H1 (cell line): ENCODE measurements around the gene ZFYVE1. TPM values are rescaled to one million over a fixed set of nuclear protein-coding genes. Genes with fewer than 3 reads are reported as not detected.

Experiments
- CTCF ChIA-PET: fragments of 300-600 bp; sonication (Branson Sonifier 250); formaldehyde crosslinking; loops from one replicate; lab custom pipeline; 2021; ENCODE audit not compliant: partially characterized antibody; lab: Charles Lee
- POLR2A ChIA-PET: fragments of 300-600 bp; sonication (Branson Sonifier 250); formaldehyde crosslinking; loops from one replicate; lab custom pipeline; 2021; ENCODE audit warnings: inconsistent platforms; ENCODE audit not compliant: partially characterized antibody; lab: Charles Lee
- DNase-seq, 2 experiments: peaks; one replicate each; pipeline versions ENCODE4 v3.0.0 to v3.0.0-alpha.2; 2010 to 2022; ENCODE audit warnings: low spot score in 2 of 2, low read depth in 1 of 2, mixed read lengths in 1 of 2
- FAIRE-seq: peaks from 2 replicates; lab custom pipeline; 2011; peaks lifted over from hg19 to GRCh38; lab: Jason Lieb, UNC
- H2AFZ ChIP-seq: 2 replicates; pipeline ENCODE4 v1.8.1; 2012; ENCODE audit warnings: low read length, inconsistent platforms
- H2AK5ac ChIP-seq: 2 replicates; pipeline ENCODE4 v1.6.1; 2013; ENCODE audit warnings: low read depth, low read length
- H2BK120ac ChIP-seq: replicated peaks from 2 replicates; pipeline ENCODE3; 2013; ENCODE audit warnings: low read depth, low read length, inconsistent platforms
- H2BK12ac ChIP-seq: 2 replicates; pipeline ENCODE4 v1.6.1; 2013; ENCODE audit warnings: low read depth, low read length
- H2BK15ac ChIP-seq: 2 replicates; pipeline ENCODE4 v1.6.1; 2013; ENCODE audit warnings: low read length
- H2BK20ac ChIP-seq: 2 replicates; pipeline ENCODE4 v1.6.1; 2013; ENCODE audit warnings: low read length
- H2BK5ac ChIP-seq: 2 replicates; pipeline ENCODE4 v1.6.1; 2013; ENCODE audit warnings: low read depth, low read length
- H3K14ac ChIP-seq: 2 replicates; pipeline ENCODE4 v1.6.1; 2013; ENCODE audit warnings: inconsistent platforms; ENCODE audit not compliant: insufficient read length
- H3K18ac ChIP-seq: 2 replicates; pipeline ENCODE4 v1.6.1; 2013; ENCODE audit warnings: low read length; ENCODE audit errors: extremely low read depth
- H3K23ac ChIP-seq: 2 replicates; pipeline ENCODE4 v1.6.1; 2013; ENCODE audit warnings: inconsistent platforms; ENCODE audit not compliant: insufficient read length
- H3K23me2 ChIP-seq: 2 replicates; pipeline ENCODE4 v1.6.1; 2013; ENCODE audit warnings: low read depth, low read length
- H3K27ac ChIP-seq: 2 replicates; pipeline ENCODE4 v1.6.1; 2011; ENCODE audit warnings: low read depth, low read length, inconsistent platforms
- H3K27me3 ChIP-seq, 4 experiments: replicated peaks in 1 of 4; 1 replicate in 1 of 4; 2 replicates in 3 of 4; pipeline versions ENCODE4 v1.6.1 to v1.8.1; 2011 to 2013; ENCODE audit warnings: low read length in 3 of 4, mild to moderate bottlenecking in 3 of 4, inconsistent platforms in 2 of 4, mixed read lengths in 2 of 4, moderate library complexity in 1 of 4; ENCODE audit not compliant: control insufficient read depth in 3 of 4, insufficient read depth in 3 of 4; ENCODE audit errors: extremely low read depth in 1 of 4
- H3K36me3 ChIP-seq, 4 experiments: 2 replicates each; pipeline versions ENCODE4 v1.6.1 to v1.8.1; 2011 to 2013; ENCODE audit warnings: mild to moderate bottlenecking in 4 of 4, low read length in 3 of 4, moderate library complexity in 2 of 4, control low read depth in 1 of 4, inconsistent platforms in 1 of 4; ENCODE audit not compliant: insufficient read depth in 4 of 4, control insufficient read depth in 2 of 4
- H3K4ac ChIP-seq: replicated peaks from 2 replicates; pipeline ENCODE3; 2013; ENCODE audit warnings: low read length, low read depth, mixed read lengths, inconsistent platforms; ENCODE audit not compliant: insufficient read length
- H3K4me1 ChIP-seq, 4 experiments: replicated peaks in 1 of 4; 1 replicate in 1 of 4; 2 replicates in 3 of 4; pipeline versions ENCODE4 v1.6.1 to v1.8.1; 2011 to 2013; ENCODE audit warnings: low read length in 3 of 4, inconsistent platforms in 2 of 4, mixed read lengths in 1 of 4; ENCODE audit not compliant: insufficient read depth in 4 of 4, control insufficient read depth in 3 of 4
- H3K4me2 ChIP-seq, 2 experiments: 2 replicates each; pipeline versions ENCODE4 v1.6.1 to v1.8.1; 2011 to 2013; ENCODE audit warnings: low read depth in 2 of 2, low read length in 2 of 2, control low read depth in 1 of 2, inconsistent platforms in 1 of 2, mild to moderate bottlenecking in 1 of 2; ENCODE audit not compliant: insufficient read depth in 1 of 2
- H3K4me3 ChIP-seq, 4 experiments: fragments of 200-600, 300-600 bp in 1 of 4; sonication (generic), shearing (Covaris generic), sonication (Bioruptor Twin) in 1 of 4; 2 replicates each; pipeline versions ENCODE4 v1.5.1 to v1.8.1; 2011 to 2016; ENCODE audit warnings: low read length in 4 of 4, low read depth in 3 of 4, control low read depth in 2 of 4, inconsistent platforms in 2 of 4, mild to moderate bottlenecking in 2 of 4, mixed read lengths in 1 of 4, moderate library complexity in 1 of 4; ENCODE audit not compliant: insufficient read depth in 2 of 4; ENCODE audit errors: extremely low read depth in 1 of 4
- H3K56ac ChIP-seq: replicated peaks from 2 replicates; pipeline ENCODE3; 2013; ENCODE audit warnings: low read depth, mild to moderate bottlenecking, mixed read lengths, low read length, inconsistent platforms; ENCODE audit not compliant: insufficient read length
- H3K79me1 ChIP-seq: 2 replicates; pipeline ENCODE4 v1.6.1; 2013; ENCODE audit warnings: low read depth, low read length, control low read depth
- H3K79me2 ChIP-seq, 2 experiments: 2 replicates each; pipeline versions ENCODE4 v1.6.1 to v1.8.1; 2012 to 2013; ENCODE audit warnings: low read length in 2 of 2, mild to moderate bottlenecking in 2 of 2, inconsistent platforms in 1 of 2; ENCODE audit not compliant: insufficient read depth in 2 of 2, control insufficient read depth in 1 of 2
- H3K9ac ChIP-seq, 4 experiments: replicated peaks in 1 of 4; 1 replicate in 1 of 4; 2 replicates in 3 of 4; pipeline versions ENCODE4 v1.6.1 to v1.8.1; 2011 to 2013; ENCODE audit warnings: low read depth in 3 of 4, low read length in 3 of 4, control low read depth in 2 of 4, mild to moderate bottlenecking in 2 of 4, moderate library complexity in 2 of 4, inconsistent platforms in 1 of 4; ENCODE audit errors: extremely low read depth in 1 of 4
- H3K9me3 ChIP-seq, 2 experiments: 2 replicates each; pipeline versions ENCODE4 v1.6.1 to v1.8.1; 2012 to 2013; ENCODE audit warnings: mild to moderate bottlenecking in 2 of 2, moderate library complexity in 2 of 2, control low read depth in 1 of 2, inconsistent platforms in 1 of 2, low read depth in 1 of 2, low read length in 1 of 2, mixed read lengths in 1 of 2; ENCODE audit not compliant: insufficient read depth in 2 of 2
- H4K20me1 ChIP-seq, 2 experiments: replicated peaks in 1 of 2; 2 replicates each; pipeline versions ENCODE3 to v1.8.1; 2011 to 2013; ENCODE audit warnings: inconsistent platforms in 2 of 2, low read length in 2 of 2, mild to moderate bottlenecking in 1 of 2; ENCODE audit not compliant: insufficient read depth in 2 of 2, control insufficient read depth in 1 of 2
- H4K5ac ChIP-seq: 2 replicates; pipeline ENCODE4 v1.6.1; 2013; ENCODE audit warnings: low read length, low read depth, mixed read lengths, inconsistent platforms; ENCODE audit not compliant: insufficient read length
- H4K8ac ChIP-seq: 2 replicates; pipeline ENCODE4 v1.8.0; 2013; ENCODE audit warnings: mild to moderate bottlenecking, moderate library complexity, low read length, inconsistent platforms; ENCODE audit not compliant: insufficient read depth; ENCODE audit errors: extremely low read depth
- H4K91ac ChIP-seq: replicated peaks from 2 replicates; pipeline ENCODE3; 2013; ENCODE audit warnings: low read length, mixed read lengths, inconsistent platforms; ENCODE audit not compliant: insufficient read length
- ASH2L ChIP-seq: fragments of 200-600, 300-600 bp; sonication (generic); IDR thresholded peaks from one replicate; pipeline ENCODE4 v1.7.1; 2017; ENCODE audit warnings: low read length
- ATF3 ChIP-seq: IDR thresholded peaks from 2 replicates; pipeline ENCODE4 v1.6.1; 2011; ENCODE audit warnings: low read depth, mild to moderate bottlenecking, low read length; ENCODE audit not compliant: insufficient read depth
- CBX8 ChIP-seq: fragments of 300-800, 300-1000 bp; sonication (generic); IDR thresholded peaks from 2 replicates; pipeline ENCODE4 v1.7.1; 2016; ENCODE audit warnings: low read depth, low read length, borderline replicate concordance
- E2F6 ChIP-seq: IDR thresholded peaks from 2 replicates; pipeline ENCODE4 v1.6.1; 2012; ENCODE audit warnings: inconsistent platforms
- GABPA ChIP-seq: IDR thresholded peaks from 2 replicates; pipeline ENCODE4 v1.6.1; 2011; ENCODE audit warnings: mild to moderate bottlenecking, low read length, moderate library complexity, borderline replicate concordance; ENCODE audit not compliant: insufficient read depth
- GTF2F1 ChIP-seq: IDR thresholded peaks from 2 replicates; pipeline ENCODE4 v1.6.1; 2012; ENCODE audit warnings: low read depth, low read length, improper control_type of control experiment, borderline replicate concordance
- HDAC6 ChIP-seq: IDR thresholded peaks from one replicate; pipeline ENCODE4 v1.7.1; 2012; ENCODE audit warnings: low read depth, mild to moderate bottlenecking, inconsistent platforms, low read length, moderate library complexity
- JUN ChIP-seq: IDR thresholded peaks from 2 replicates; pipeline ENCODE4 v1.6.1; 2011; ENCODE audit warnings: low read depth, mild to moderate bottlenecking, improper control_type of control experiment, low read length
- NRF1 ChIP-seq: IDR thresholded peaks from 2 replicates; pipeline ENCODE4 v1.6.1; 2011; ENCODE audit warnings: mild to moderate bottlenecking, low read depth, low read length, improper control_type of control experiment
- TAF1 ChIP-seq: IDR thresholded peaks from 2 replicates; pipeline ENCODE4 v1.6.1; 2011; ENCODE audit warnings: mild to moderate bottlenecking, low read depth, low read length
- TAF7 ChIP-seq: optimal IDR thresholded peaks from 2 replicates; pipeline ENCODE3; 2011; ENCODE audit warnings: low read depth, mild to moderate bottlenecking, inconsistent platforms, low read length, moderate library complexity, borderline replicate concordance
- ZNF274 ChIP-seq: IDR thresholded peaks from 2 replicates; pipeline ENCODE4 v1.7.0; 2012; ENCODE audit warnings: low read length, borderline replicate concordance; ENCODE audit errors: extremely low read depth
- WGBS, 2 experiments: shearing (Covaris generic) in 1 of 2; methylation state at CpG; one replicate each; pipeline versions ENCODE4 v1.1.6 to v1.1.7; 2013 to 2015; ENCODE audit warnings: low lambda C conversion rate in 2 of 2, mixed read lengths in 2 of 2, inconsistent platforms in 1 of 2, low coverage in 1 of 2, missing lambda C conversion rate in 1 of 2; ENCODE audit not compliant: insufficient replicate concordance in 2 of 2, insufficient coverage in 1 of 2, insufficient read length in 1 of 2; ENCODE audit errors: extremely low coverage in 1 of 2, missing lambda C conversion rate in 1 of 2; 5-methylcytosine and 5-hydroxymethylcytosine counted together
- polyA plus RNA-seq, 7 experiments: library from polyadenylated mRNA; depleted of rRNA in 3 of 7; stranded (reverse) in 5 of 7; unstranded in 2 of 7; fragments of >200 nt in 5 of 7; fragments of 200-250 nt in 2 of 7; gene quantifications; 1 replicate in 5 of 7; 2 replicates in 1 of 7; 4 replicates in 1 of 7; pipeline versions ENCODE4 v1.2.1 to v1.2.3, GENCODE V29; 2011 to 2013; ENCODE audit warnings: missing spikeins in 2 of 7, mixed read lengths in 2 of 7
- total RNA-seq: library from RNA; stranded (reverse); fragmentation: NEBNext Ultra II Directional; extraction: Animal tissue kit (Norgen Biotek cat#: 25700); gene quantifications from 2 replicates; pipeline ENCODE4 v1.2.1, GENCODE V29; 2021

ZFYVE1 gene
- total and polyA plus RNA-seq, 2 of the 8 experiments (the other 6 are each of a cell fraction or from before 2014, with no cell fraction given): 9.8 to 12.5 TPM

- Histone ChIP-seq H3K4me3 (no peak overlapping the region), H4K8ac (no peak overlapping the region), H4K5ac (no peak overlapping the region), H3K36me3 (peaks cover 2 to 24% (median 4%) of the 10 kb centered on the region in 4 experiments; a peak in 4 of 8 replicates), H4K91ac (no peak overlapping the region), H2AFZ (no peak overlapping the region), H3K9ac (no peak overlapping the region), H3K14ac (no peak overlapping the region), H3K23ac (no peak overlapping the region), H2BK20ac (no peak overlapping the region), H2BK120ac (no peak overlapping the region), H4K20me1 (no peaks in the 10 kb centered on the region), H2BK5ac (no peak overlapping the region), H3K27me3 (no peaks in the 10 kb centered on the region), H3K23me2 (no peaks in the 10 kb centered on the region), H3K79me1 (no peaks in the 10 kb centered on the region), H2BK12ac (no peak overlapping the region), H3K27ac (no peak overlapping the region), H2AK5ac (no peak overlapping the region), H2BK15ac (no peak overlapping the region), H3K79me2 (no peaks in the 10 kb centered on the region), H3K9me3 (no peaks in the 10 kb centered on the region), H3K4ac (no peak overlapping the region), H3K18ac (no peak overlapping the region), H3K4me2 (no peak overlapping the region), H3K56ac (no peak overlapping the region), H3K4me1 (no peaks in the 10 kb centered on the region)
- 90% methylated on average over 17 of the region's 17 CpGs; no CpG with 5 or more reads in 1 of the 2 experiments for WGBS, 2 experiments
- TF ChIP-seq NRF1 (no peak), HDAC6 (no peak), GABPA (no peak), E2F6 (no peak), TAF1 (no peak), ATF3 (no peak), CBX8 (no peak), JUN (no peak), GTF2F1 (no peak), ASH2L (no peak), ZNF274 (no peak), TAF7 (no peak)
- POLR2A ChIA-PET: interaction anchor here (0.5 kb wide), 1 partner anchor 159 kb away, joined by 3 read pairs; no protein-coding TSS in a partner anchor
- FAIRE-seq (no peak), DNase-seq (no peak)
- CTCF ChIA-PET: no interaction called here
Measured at GRCh38 chr14:72970058-72970630, 56.8 kb downstream of the ZFYVE1 start.
